ENCODE measurements around the gene ABRACL.

DNA sequence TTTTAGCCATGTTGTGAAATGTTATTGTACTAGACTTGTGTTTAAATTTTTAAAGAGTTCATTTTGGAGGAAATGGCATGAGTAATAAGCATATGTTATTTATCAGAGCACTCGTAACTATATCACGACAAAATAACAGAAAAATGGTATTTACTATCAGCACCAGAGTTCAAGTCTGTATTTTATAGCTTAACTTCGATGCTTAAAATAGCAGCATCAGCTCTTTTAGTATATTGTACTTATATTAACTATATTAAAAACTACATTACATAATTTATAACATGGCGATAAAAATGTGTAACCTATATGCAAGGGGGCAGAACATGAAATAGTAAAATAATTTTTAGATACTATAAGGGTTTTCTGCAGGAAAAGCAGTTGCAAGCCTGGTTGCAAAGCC is 52.9 kb downstream of the ABRACL start:
- TF ChIP-seq, protein P1, sequence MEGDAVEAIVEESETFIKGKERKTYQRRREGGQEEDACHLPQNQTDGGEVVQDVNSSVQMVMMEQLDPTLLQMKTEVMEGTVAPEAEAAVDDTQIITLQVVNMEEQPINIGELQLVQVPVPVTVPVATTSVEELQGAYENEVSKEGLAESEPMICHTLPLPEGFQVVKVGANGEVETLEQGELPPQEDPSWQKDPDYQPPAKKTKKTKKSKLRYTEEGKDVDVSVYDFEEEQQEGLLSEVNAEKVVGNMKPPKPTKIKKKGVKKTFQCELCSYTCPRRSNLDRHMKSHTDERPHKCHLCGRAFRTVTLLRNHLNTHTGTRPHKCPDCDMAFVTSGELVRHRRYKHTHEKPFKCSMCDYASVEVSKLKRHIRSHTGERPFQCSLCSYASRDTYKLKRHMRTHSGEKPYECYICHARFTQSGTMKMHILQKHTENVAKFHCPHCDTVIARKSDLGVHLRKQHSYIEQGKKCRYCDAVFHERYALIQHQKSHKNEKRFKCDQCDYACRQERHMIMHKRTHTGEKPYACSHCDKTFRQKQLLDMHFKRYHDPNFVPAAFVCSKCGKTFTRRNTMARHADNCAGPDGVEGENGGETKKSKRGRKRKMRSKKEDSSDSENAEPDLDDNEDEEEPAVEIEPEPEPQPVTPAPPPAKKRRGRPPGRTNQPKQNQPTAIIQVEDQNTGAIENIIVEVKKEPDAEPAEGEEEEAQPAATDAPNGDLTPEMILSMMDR (conservative IDR thresholded peaks at IDR 0.05; ENCODE audit: low read depth in 2 of 2) = no peak
- TF ChIP-seq EZH2 (IDR thresholded peaks at IDR 0.05; ENCODE audit: low read depth, unreplicated experiment) = no peak
- TF ChIP-seq, protein P2, sequence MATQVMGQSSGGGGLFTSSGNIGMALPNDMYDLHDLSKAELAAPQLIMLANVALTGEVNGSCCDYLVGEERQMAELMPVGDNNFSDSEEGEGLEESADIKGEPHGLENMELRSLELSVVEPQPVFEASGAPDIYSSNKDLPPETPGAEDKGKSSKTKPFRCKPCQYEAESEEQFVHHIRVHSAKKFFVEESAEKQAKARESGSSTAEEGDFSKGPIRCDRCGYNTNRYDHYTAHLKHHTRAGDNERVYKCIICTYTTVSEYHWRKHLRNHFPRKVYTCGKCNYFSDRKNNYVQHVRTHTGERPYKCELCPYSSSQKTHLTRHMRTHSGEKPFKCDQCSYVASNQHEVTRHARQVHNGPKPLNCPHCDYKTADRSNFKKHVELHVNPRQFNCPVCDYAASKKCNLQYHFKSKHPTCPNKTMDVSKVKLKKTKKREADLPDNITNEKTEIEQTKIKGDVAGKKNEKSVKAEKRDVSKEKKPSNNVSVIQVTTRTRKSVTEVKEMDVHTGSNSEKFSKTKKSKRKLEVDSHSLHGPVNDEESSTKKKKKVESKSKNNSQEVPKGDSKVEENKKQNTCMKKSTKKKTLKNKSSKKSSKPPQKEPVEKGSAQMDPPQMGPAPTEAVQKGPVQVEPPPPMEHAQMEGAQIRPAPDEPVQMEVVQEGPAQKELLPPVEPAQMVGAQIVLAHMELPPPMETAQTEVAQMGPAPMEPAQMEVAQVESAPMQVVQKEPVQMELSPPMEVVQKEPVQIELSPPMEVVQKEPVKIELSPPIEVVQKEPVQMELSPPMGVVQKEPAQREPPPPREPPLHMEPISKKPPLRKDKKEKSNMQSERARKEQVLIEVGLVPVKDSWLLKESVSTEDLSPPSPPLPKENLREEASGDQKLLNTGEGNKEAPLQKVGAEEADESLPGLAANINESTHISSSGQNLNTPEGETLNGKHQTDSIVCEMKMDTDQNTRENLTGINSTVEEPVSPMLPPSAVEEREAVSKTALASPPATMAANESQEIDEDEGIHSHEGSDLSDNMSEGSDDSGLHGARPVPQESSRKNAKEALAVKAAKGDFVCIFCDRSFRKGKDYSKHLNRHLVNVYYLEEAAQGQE (IDR thresholded peaks at IDR 0.05; ENCODE audit: unreplicated experiment) = no peak
- no peak for TF ChIP-seq EZH2phosphoT487 (IDR thresholded peaks at IDR 0.05; ENCODE audit: unreplicated experiment)
- TF ChIP-seq POLR2AphosphoS5 (IDR thresholded peaks at IDR 0.05; ENCODE audit: low read depth) = no peak
- no peak for TF ChIP-seq JUNB (IDR thresholded peaks at IDR 0.05; ENCODE audit: unreplicated experiment)
- no peak for TF ChIP-seq NANOG (IDR thresholded peaks at IDR 0.05; ENCODE audit: borderline replicate concordance)
- no peak for TF ChIP-seq CREB1 (CRISPR knock-in tag; IDR thresholded peaks at IDR 0.05; ENCODE audit: low read depth)

All from GM23338 (cell line).